PFSK-1 (cell line): Measurements from ENCODE around the gene ACAT2.

Source experiments
- FOXP2 ChIP-seq: optimal IDR thresholded peaks from 2 replicates; pipeline ENCODE3; 2011; ENCODE audit warnings: borderline replicate concordance, control low read depth, inconsistent platforms; ENCODE audit not compliant: insufficient read depth; ENCODE audit errors: extremely low read length, extremely low read depth
- POLR2AphosphoS5 ChIP-seq: IDR thresholded peaks from 2 replicates; pipeline ENCODE4 v1.6.1; 2012; ENCODE audit warnings: low read depth, mild to moderate bottlenecking, control low read depth, low read length, moderate library complexity
- SIN3A ChIP-seq: IDR thresholded peaks from 2 replicates; pipeline ENCODE4 v1.6.1; 2012; ENCODE audit warnings: mild to moderate bottlenecking, low read length, moderate library complexity, borderline replicate concordance; ENCODE audit not compliant: insufficient read depth
- TAF1 ChIP-seq: IDR thresholded peaks from 2 replicates; pipeline ENCODE4 v1.6.1; 2012; ENCODE audit warnings: low read length, control low read depth, borderline replicate concordance; ENCODE audit not compliant: insufficient read depth
- TF ChIP-seq, protein P1 (sequence below), 2 experiments: IDR thresholded peaks; 2 replicates each; pipeline versions ENCODE4 v1.6.1 to v1.8.0; 2011 to 2012; ENCODE audit warnings: low read depth in 2 of 2, low read length in 2 of 2, control low read depth in 1 of 2, inconsistent platforms in 1 of 2, mild to moderate bottlenecking in 1 of 2, moderate library complexity in 1 of 2; ENCODE audit not compliant: insufficient read depth in 1 of 2

The ACAT2 gene

DNA sequence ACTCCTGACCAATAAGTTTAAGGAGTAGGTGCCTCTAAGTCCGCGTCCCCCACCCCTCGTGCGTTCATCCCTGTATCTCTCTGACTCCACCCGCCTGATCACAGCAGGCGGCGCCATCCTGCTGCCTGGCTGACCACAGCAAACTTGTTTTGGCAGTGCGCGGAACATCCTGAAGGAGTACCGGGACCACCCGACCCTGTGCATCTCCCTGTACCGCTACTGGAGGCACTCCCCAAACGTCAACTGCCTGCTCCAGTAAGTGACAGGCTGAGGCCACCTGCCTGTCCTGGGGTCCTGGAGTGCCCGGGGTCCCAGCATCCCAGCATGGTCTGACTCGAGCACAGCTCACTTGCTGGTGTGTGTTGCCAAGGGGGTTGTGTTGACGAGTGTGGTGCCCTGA lies 57.3 kb downstream of the ACAT2 start:
- TF ChIP-seq FOXP2 (no peak), SIN3A (no peak), TAF1 (no peak), POLR2AphosphoS5 (no peak)
- TF ChIP-seq, protein P1, sequence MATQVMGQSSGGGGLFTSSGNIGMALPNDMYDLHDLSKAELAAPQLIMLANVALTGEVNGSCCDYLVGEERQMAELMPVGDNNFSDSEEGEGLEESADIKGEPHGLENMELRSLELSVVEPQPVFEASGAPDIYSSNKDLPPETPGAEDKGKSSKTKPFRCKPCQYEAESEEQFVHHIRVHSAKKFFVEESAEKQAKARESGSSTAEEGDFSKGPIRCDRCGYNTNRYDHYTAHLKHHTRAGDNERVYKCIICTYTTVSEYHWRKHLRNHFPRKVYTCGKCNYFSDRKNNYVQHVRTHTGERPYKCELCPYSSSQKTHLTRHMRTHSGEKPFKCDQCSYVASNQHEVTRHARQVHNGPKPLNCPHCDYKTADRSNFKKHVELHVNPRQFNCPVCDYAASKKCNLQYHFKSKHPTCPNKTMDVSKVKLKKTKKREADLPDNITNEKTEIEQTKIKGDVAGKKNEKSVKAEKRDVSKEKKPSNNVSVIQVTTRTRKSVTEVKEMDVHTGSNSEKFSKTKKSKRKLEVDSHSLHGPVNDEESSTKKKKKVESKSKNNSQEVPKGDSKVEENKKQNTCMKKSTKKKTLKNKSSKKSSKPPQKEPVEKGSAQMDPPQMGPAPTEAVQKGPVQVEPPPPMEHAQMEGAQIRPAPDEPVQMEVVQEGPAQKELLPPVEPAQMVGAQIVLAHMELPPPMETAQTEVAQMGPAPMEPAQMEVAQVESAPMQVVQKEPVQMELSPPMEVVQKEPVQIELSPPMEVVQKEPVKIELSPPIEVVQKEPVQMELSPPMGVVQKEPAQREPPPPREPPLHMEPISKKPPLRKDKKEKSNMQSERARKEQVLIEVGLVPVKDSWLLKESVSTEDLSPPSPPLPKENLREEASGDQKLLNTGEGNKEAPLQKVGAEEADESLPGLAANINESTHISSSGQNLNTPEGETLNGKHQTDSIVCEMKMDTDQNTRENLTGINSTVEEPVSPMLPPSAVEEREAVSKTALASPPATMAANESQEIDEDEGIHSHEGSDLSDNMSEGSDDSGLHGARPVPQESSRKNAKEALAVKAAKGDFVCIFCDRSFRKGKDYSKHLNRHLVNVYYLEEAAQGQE (IDR thresholded peaks at IDR 0.05; ENCODE audit: insufficient read depth in 1 of 2, low read depth in 2 of 2, low read length in 2 of 2) = no peak

DNA sequence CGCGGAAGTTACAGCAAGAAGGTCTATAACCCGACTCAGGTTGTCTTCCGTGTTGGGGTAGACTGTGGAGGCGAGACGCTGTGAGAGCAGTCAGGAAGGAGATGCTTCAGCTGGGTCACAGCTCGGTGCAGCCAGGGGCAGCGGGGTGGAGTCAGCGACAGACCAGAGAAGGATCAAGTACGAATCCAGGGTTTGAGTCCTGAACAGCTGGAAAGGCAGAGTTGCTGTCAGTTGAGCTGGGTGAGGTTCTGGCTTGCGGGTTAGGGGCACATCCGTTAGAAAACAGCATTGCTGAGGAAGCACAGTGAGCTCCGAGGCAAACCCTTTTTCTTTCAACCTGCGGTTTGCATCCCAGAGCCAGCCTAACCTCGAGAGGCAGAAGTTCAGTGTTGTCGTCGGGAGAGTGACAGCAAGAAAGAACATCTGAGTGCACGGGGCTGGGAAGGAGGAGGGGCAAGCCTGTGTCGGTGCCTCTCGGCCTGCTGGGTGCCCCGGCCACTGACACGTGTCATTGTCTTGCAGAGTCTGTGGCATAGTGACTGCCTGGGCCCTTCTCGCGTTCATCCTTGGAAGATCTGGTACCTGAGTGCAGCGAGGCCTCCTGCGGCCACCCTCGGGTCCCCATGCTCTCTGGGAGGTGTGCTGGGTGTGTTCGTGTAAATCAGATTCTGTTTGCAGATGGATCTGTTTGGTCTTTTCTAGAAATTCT lies 58.2 kb downstream of the ACAT2 start:
- TF ChIP-seq POLR2AphosphoS5 = no peak
- TF ChIP-seq FOXP2 = no peak
- TF ChIP-seq TAF1 = no peak
- TF ChIP-seq SIN3A = no peak
- TF ChIP-seq, protein P1 (IDR thresholded peaks at IDR 0.05; ENCODE audit: insufficient read depth in 1 of 2, low read depth in 2 of 2, low read length in 2 of 2) = no peak

DNA sequence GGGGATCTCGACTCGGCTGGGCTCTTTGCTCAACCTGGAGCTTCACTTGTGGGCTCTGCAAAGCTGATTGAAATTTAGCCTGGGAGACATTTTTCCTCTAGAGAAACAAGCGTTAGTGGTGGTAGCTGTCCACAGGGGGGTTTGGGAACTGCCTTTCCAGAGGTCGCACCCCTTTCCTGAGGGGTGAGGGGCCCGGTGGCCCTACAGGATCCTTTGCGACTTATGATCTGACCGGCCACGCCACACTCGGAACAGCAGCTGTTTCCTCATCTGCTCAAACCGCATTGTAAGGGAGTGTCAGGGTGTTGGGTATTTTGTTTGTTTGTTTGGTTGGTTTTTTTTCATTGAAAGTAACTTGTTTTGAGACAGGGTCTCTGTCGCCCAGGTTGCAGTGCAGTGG lies 59.3 kb downstream of the ACAT2 start:
- no peak for TF ChIP-seq TAF1
- TF ChIP-seq POLR2AphosphoS5 = no peak
- no peak for TF ChIP-seq SIN3A
- TF ChIP-seq, protein P1 (IDR thresholded peaks at IDR 0.05; ENCODE audit: insufficient read depth in 1 of 2, low read depth in 2 of 2, low read length in 2 of 2) = no peak
- TF ChIP-seq FOXP2 = no peak

DNA sequence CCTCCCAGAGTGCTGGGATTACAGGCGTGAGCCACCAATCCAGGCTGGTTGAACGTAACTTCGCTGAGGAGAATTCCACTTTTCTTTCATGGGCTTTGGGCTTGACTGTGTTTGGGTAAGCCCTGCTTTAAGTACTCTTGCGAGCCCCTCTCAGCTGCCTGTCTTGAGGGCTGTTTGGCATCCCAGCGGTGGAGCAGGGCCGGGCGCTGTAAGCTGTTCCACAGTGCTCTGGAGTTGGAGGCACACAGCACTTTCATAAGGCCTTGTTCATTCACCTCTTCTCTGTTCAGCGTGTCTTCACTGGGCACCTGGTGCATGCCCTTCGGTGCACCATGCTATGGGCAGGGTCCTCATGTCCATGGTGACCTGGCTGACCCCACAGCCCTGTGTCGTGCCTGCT lies 59.9 kb downstream of the ACAT2 start:
- TF ChIP-seq TAF1 (no peak), SIN3A (no peak), POLR2AphosphoS5 (no peak), FOXP2 (no peak)
- TF ChIP-seq, protein P1 (IDR thresholded peaks at IDR 0.05; ENCODE audit: insufficient read depth in 1 of 2, low read depth in 2 of 2, low read length in 2 of 2) = no peak

DNA sequence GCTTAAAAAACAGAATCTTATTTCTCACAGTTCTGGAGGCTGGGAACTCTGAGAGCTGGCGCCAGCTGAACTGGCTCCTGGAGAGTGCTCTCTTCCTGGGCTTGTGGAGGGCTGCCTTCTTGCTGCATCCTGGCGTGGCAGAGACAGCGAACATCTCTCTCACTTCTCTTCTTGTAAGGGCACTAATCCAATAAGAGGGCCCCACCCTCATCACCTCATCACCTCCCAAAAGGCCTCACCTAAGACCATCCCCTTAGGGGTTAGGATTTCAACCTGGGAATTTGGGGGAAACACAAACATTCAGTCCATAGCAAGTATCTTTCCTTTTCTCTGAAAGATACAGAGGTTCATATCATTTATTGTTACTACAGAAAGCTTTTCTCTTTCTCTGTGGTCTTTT lies 62.1 kb downstream of the ACAT2 start:
- TF ChIP-seq, protein P1 (IDR thresholded peaks at IDR 0.05; ENCODE audit: insufficient read depth in 1 of 2, low read depth in 2 of 2, low read length in 2 of 2) = no peak
- TF ChIP-seq SIN3A (no peak), POLR2AphosphoS5 (no peak), TAF1 (no peak), FOXP2 (no peak)
